OCI-LY1 (cell line): Measurements from ENCODE around the gene ARHGEF40.

Experiments
- EZH2 ChIP-seq: fragments of 200-600 bp; sonication (generic), shearing (Covaris generic); IDR thresholded peaks from 2 replicates; pipeline ENCODE4 v1.8.0; 2017; ENCODE audit warnings: borderline replicate concordance, mixed run types, mild to moderate bottlenecking, antibody characterized with exemption, low read length, moderate library complexity, mixed read lengths
- TF ChIP-seq, protein P1 (sequence below): fragments of 200-600 bp; sonication (generic), shearing (Covaris generic); IDR thresholded peaks from 2 replicates; pipeline ENCODE4 v1.5.1; 2017; ENCODE audit warnings: mild to moderate bottlenecking, antibody characterized with exemption, low read length, moderate library complexity, mixed read lengths

DNA sequence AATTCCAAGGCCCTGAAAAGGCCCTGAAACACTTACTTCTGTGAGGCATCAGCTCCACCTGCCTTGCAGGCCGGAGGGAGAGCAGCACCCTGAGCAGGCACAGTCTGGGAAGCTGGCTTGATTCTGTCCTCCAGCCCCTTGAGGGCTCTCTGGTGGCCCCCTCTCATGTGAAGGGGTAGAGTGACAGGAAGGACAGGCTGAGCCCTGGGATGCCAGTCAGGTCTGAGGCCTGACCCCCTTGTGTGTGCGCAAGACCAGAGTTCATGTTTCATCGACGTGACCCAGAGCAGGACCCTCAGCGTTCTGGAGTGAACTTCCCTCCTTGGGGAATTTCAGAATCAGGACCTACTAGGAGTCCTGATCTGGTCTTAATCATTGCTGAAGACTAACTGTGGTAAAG is 11.2 kb upstream of the ARHGEF40 start:
- TF ChIP-seq, protein P1, sequence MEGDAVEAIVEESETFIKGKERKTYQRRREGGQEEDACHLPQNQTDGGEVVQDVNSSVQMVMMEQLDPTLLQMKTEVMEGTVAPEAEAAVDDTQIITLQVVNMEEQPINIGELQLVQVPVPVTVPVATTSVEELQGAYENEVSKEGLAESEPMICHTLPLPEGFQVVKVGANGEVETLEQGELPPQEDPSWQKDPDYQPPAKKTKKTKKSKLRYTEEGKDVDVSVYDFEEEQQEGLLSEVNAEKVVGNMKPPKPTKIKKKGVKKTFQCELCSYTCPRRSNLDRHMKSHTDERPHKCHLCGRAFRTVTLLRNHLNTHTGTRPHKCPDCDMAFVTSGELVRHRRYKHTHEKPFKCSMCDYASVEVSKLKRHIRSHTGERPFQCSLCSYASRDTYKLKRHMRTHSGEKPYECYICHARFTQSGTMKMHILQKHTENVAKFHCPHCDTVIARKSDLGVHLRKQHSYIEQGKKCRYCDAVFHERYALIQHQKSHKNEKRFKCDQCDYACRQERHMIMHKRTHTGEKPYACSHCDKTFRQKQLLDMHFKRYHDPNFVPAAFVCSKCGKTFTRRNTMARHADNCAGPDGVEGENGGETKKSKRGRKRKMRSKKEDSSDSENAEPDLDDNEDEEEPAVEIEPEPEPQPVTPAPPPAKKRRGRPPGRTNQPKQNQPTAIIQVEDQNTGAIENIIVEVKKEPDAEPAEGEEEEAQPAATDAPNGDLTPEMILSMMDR: no peak
- TF ChIP-seq EZH2: no peak
